GM12874 (cell line): ENCODE results near the gene FAM98C.

Experiments used
- TF ChIP-seq, protein P1 (sequence below): IDR thresholded peaks from 2 replicates; pipeline ENCODE4 v1.5.1; 2011; ENCODE audit warnings: low read depth, mild to moderate bottlenecking, control low read depth, low read length, moderate library complexity; ENCODE audit not compliant: insufficient read depth

Gene FAM98C

DNA sequence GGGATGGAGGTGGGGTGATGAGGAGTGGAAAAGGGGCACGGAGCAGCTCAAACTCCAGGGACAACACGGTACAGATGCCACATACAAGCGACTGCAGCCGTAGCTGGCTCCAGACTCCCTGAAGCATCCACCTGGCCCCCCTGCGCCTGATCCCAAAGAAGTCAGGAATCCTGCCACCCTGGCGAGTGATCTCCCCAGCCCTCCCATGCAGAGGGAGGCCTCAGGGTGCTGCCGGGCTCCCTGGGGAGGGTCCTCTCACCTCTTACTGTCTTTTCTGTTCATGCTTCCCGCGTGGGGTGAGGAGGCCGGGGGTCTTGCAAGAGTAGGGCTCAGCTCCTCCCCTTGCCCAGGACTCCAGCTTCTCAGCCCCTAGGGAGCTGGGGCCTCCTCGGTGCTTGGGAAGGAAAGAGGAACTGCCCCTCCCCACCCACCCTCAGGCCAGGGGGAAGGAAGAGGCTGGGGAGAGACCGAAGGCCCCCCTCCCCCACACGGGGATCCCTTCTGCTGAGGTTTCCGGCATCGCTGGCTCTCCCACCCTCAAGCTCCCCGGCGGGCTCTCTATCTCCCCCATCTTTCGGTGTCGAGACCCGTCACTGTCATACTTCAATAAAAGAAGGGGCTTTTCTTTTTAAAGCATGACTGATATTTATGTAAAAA is 23.0 kb downstream of the FAM98C start, which contains the start of gene RASGRP4:
Gene RASGRP4, minus strand, starts transcription at position 410 of the 657 bp plus-strand sequence. Its CDS starts 128 bp downstream, at position 282.
- TF ChIP-seq, protein P1, sequence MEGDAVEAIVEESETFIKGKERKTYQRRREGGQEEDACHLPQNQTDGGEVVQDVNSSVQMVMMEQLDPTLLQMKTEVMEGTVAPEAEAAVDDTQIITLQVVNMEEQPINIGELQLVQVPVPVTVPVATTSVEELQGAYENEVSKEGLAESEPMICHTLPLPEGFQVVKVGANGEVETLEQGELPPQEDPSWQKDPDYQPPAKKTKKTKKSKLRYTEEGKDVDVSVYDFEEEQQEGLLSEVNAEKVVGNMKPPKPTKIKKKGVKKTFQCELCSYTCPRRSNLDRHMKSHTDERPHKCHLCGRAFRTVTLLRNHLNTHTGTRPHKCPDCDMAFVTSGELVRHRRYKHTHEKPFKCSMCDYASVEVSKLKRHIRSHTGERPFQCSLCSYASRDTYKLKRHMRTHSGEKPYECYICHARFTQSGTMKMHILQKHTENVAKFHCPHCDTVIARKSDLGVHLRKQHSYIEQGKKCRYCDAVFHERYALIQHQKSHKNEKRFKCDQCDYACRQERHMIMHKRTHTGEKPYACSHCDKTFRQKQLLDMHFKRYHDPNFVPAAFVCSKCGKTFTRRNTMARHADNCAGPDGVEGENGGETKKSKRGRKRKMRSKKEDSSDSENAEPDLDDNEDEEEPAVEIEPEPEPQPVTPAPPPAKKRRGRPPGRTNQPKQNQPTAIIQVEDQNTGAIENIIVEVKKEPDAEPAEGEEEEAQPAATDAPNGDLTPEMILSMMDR = no peak

DNA sequence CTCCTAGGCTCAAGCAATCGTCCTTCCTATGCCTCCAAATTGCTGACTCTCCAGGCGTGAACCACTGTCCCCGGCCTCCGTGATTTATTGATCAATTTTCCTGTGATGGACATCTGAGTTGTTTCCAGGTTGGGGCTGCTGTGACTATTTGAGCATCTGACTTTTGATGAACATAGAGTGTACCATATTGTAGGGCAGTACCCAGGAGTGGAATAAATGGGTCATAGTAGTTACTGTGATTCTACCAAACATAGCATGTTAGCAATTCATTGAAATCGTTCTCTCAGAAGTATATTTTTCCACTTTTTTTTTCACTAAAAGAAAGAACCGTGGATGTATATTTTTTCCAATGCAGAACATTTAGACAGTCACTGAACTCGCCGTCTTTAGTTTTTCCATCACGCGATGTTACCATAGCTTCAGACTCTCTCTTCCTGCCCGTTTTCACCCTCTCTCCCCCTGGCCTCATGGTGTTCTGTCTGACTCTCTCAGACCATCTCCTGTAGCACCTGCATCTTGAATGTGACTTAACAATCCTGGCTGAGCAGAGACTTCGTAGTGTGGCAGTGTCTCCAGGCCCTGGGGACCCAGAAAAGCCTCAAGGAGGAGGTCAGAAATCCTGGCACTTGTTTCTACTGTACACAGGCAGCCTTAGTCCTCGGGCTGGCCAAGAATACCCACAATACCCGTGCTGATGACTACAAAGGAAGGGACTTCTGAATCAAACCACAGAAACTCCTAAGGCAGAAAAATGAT is 26.3 kb downstream of the FAM98C start:
- TF ChIP-seq, protein P1 = no peak

DNA sequence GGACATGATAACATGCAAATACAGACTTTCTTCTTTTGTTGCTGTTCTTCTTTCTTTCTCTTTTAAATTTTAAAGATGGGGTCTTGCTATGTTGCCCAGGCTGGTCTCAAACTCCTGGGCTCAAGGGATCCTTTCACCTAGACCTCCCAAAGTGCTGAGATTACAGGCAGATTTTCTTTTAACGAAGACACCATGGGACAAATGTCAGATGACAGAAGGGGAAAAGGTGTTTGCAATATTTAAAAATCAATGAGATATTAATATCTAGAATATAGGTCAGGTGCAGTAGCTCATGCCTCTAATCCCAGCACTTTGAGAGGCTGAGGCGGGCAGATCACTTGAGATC is 26.9 kb downstream of the FAM98C start:
- TF ChIP-seq, protein P1 = no peak

DNA sequence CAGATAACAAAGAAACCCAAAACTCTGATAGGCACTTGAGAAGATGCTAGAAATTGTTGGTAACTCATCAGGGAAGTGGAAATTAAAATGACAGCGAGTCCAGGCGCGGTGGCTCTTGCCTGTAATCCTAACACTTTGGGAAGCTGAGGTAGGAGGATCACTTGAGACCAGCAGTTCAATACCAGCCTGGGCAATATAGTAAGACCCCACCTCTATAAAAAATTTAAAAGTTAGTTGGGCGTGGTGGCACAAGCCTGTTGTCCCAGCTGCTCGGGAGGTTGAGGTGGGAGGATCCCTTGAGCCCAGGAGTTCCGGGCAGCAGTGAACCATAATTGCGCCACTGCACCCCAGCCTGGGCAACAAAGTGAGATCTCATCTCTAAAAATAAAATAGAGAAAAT is 28.0 kb downstream of the FAM98C start:
- TF ChIP-seq, protein P1 = no peak

DNA sequence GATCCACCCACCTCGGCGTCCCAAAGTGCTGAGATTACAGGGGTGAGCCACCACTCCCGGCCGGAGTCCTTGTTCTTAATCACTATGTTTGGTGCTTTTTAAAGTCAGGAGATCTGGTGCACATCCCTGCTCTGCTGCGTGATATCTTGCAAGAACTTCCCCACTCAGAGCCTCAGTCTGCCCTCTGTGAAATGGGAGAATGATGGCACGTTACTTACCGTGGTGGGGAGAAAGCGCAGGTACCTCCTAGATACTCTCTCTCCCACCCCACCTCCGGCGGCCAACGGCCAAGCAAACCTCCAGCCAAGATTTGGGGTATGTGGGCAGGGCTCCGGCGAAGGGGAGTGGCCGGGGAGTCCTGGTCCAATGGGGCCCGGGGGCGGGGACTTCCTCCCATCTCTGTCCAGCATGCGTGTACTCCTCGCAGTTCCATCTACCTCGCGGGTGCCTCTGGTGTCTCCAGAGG is 30.4 kb downstream of the FAM98C start, which contains the start of gene RYR1:
Gene RYR1, plus strand, starts transcription at position 424 of the 466 bp plus-strand sequence. CDS start 139 bp downstream, outside the sequence.
- TF ChIP-seq, protein P1 = no peak

DNA sequence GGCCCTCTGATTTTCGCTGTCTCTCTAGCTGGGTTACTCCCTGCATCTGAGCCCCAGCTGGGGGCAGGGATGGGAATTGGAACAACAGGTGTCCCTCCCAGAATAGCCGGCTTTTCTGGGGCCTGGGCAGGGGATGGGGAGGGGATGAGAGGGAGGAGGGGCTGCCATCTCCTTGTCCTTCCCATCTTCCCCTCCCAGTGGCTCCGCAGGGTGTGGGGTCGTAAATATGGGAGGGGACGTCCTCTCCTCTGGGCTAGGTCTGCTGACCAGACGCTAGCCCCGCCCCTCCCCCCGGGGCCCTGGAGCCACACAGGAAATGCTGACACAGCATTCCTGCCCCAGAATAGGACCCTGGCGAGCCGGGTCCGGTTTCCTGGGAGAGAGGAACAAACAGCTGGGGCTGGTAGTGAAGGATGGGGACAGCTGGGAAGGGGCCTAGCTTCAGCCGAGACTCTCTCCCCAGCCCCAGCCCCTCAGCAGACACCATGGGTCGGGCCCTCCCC is 31.7 kb downstream of the FAM98C start:
- TF ChIP-seq, protein P1 = no peak

DNA sequence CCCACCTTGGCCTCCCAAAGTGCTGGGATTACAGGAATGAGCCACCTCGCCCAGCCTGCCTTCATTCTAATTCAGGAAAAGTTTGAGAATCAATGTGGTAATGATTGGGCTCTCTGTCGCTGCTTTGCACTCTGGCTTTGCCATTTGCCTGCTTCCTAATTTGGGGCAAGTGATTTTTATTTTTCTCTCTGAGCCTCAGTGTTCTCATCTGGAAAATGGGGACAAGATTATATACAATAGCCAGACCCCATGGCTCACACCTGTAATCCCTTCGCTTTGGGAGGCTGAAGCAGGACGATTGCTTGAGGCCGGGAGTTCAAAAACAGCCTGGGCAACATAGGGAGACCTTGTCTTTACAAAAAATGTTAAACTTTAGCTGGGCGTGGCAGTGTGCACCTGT is 34.4 kb downstream of the FAM98C start:
- TF ChIP-seq, protein P1 = no peak
